Hepatocyte (in vitro differentiated cells): ENCODE measurements around the gene SLX4IP.

Experiments
- CTCF ChIP-seq: fragments of 200-600 bp; sonication (generic); IDR thresholded peaks from 2 replicates; pipeline ENCODE4 v1.5.1; 2016; ENCODE audit warnings: antibody characterized with exemption, mild to moderate bottlenecking; ENCODE audit not compliant: poor library complexity
- EZH2 ChIP-seq: fragments of 200-600 bp; sonication (generic); IDR thresholded peaks from 2 replicates; pipeline ENCODE4 v1.6.1; 2016; ENCODE audit warnings: antibody characterized with exemption, mild to moderate bottlenecking, borderline replicate concordance
- EZH2phosphoT487 ChIP-seq: fragments of 200-600 bp; sonication (generic); IDR thresholded peaks from one replicate; pipeline ENCODE4 v1.6.1; 2018; ENCODE audit warnings: antibody characterized with exemption, mild to moderate bottlenecking, low read depth, moderate library complexity; ENCODE audit not compliant: unreplicated experiment, severe bottlenecking

- TF ChIP-seq EZH2 (no peak), CTCF (no peak), EZH2phosphoT487 (no peak)
Measured at GRCh38 chr20:10594296-10594868, 159.3 kb downstream of the SLX4IP start.
